K562 (cell line): ENCODE results near the gene FDX2. TPM values are rescaled to one million over a fixed set of nuclear protein-coding genes. Genes with fewer than 3 reads are reported as not detected.
A peak's percentile ranks its signal among the peaks of the same experiment; 100 is the strongest.

Experiments
- BCOR ChIP-seq: fragments of 450-650 bp; IDR thresholded peaks from 2 replicates; pipeline ENCODE4 v1.6.1; 2016
- DACH1 ChIP-seq: fragments of 450-650 bp; IDR thresholded peaks from 2 replicates; pipeline ENCODE4 v1.6.1; 2018; ENCODE audit not compliant: partially characterized antibody
- DNMT1 ChIP-seq: fragments of 450-650 bp; IDR thresholded peaks from 2 replicates; pipeline ENCODE4 v1.6.1; 2016; ENCODE audit warnings: antibody characterized with exemption, mild to moderate bottlenecking
- ETV6 ChIP-seq, 3 experiments: fragments of 150-350 bp in 1 of 3; sonication (generic) in 1 of 3; formaldehyde crosslinking in 1 of 3; IDR thresholded peaks; 2 replicates each; pipeline versions ENCODE4 v1.6.1 to v1.8.0; 2014 to 2022; ENCODE audit warnings: borderline replicate concordance in 2 of 3, low read depth in 2 of 3, antibody characterized with exemption in 1 of 3, low read length in 1 of 3, mild to moderate bottlenecking in 1 of 3, missing genetic modification reagents in 1 of 3
- FOXP1 ChIP-seq: sonication (generic); formaldehyde crosslinking; IDR thresholded peaks from 2 replicates; pipeline ENCODE4 v1.8.0; 2022; ENCODE audit warnings: mild to moderate bottlenecking, missing genetic modification reagents
- HDGF ChIP-seq: fragments of 450-650 bp; IDR thresholded peaks from 2 replicates; pipeline ENCODE4 v1.6.1; 2016
- MECOM ChIP-seq: fragments of 250-450 bp; sonication (Bioruptor Pico); IDR thresholded peaks from 2 replicates; pipeline ENCODE4 v1.8.0; 2022; ENCODE audit warnings: inconsistent platforms
- NR2F6 ChIP-seq: fragments of 450-650 bp; formaldehyde crosslinking; IDR thresholded peaks from 2 replicates; pipeline ENCODE4 v1.4.0; 2020; ENCODE audit warnings: mild to moderate bottlenecking
- RBM17 ChIP-seq: fragments of 200-400 bp; formaldehyde crosslinking; IDR thresholded peaks from 2 replicates; pipeline ENCODE4 v1.6.1; 2017; ENCODE audit warnings: low read depth, mild to moderate bottlenecking, low read length, borderline replicate concordance
- RUNX1 ChIP-seq: sonication (generic); IDR thresholded peaks from 2 replicates; pipeline ENCODE4 v1.6.1; 2016; ENCODE audit warnings: antibody characterized with exemption, low read depth
- SLC30A9 ChIP-seq: fragments of 250-450 bp; sonication (Bioruptor Pico); IDR thresholded peaks from 2 replicates; pipeline ENCODE4 v1.8.0; 2022; ENCODE audit warnings: mild to moderate bottlenecking, moderate library complexity
- XRCC4 ChIP-seq: IDR thresholded peaks from one replicate; pipeline ENCODE4 v1.6.1; 2011; ENCODE audit not compliant: insufficient read depth, insufficient read length; ENCODE audit errors: extremely low read depth
- ZBTB1 ChIP-seq: sonication (generic); formaldehyde crosslinking; IDR thresholded peaks from 2 replicates; pipeline ENCODE4 v1.8.1; 2023; ENCODE audit warnings: missing genetic modification reagents, low read depth, mild to moderate bottlenecking, borderline replicate concordance
- ZNF354B ChIP-seq: fragments of 250-450 bp; sonication (Bioruptor Pico); IDR thresholded peaks from 2 replicates; pipeline ENCODE4 v1.4.0; 2020
- polyA plus RNA-seq, 8 experiments: library from polyadenylated mRNA; depleted of rRNA in 4 of 8; stranded (reverse) in 5 of 8; unstranded in 3 of 8; fragments of >200 nt; fragmentation: Nextera tagmentation in 2 of 8; fragmentation: Illumina TruSeq in 1 of 8; extraction: Ambion mirVana in 2 of 8; extraction: Trizol in 1 of 8; gene quantifications; 2 replicates each; pipeline versions ENCODE4 v1.2.1 to v1.2.3, GENCODE V29; 2011 to 2014; ENCODE audit warnings: inconsistent platforms in 1 of 8, missing spikeins in 1 of 8
- total RNA-seq, 7 experiments: library from RNA; depleted of rRNA in 6 of 7; stranded (reverse); fragments of >200 nt in 6 of 7; fragmentation: Illumina TruSeq in 2 of 7; extraction: Trizol in 2 of 7; gene quantifications; 2 replicates each; pipeline versions ENCODE4 v1.2.1 to v1.2.3, GENCODE V29; 2011 to 2021; ENCODE audit warnings: low replicate concordance in 1 of 7
- TF ChIP-seq, protein P1 (sequence below): fragments of 250-450 bp; sonication (Bioruptor Pico); IDR thresholded peaks from 2 replicates; pipeline ENCODE4 v1.9.0; 2021; ENCODE audit warnings: mild to moderate bottlenecking
- TF ChIP-seq, protein P2 (sequence below), 2 experiments: fragments of 450-650 bp in 1 of 2; IDR thresholded peaks; 2 replicates each; pipeline ENCODE4 v1.6.1; 2011 to 2017; ENCODE audit warnings: low read depth in 2 of 2, antibody characterized with exemption in 1 of 2, borderline replicate concordance in 1 of 2, low read length in 1 of 2, mild to moderate bottlenecking in 1 of 2, mixed read lengths in 1 of 2; ENCODE audit not compliant: control insufficient read depth in 1 of 2
- TF ChIP-seq, protein P3 (sequence below): sonication (generic); formaldehyde crosslinking; IDR thresholded peaks from 2 replicates; pipeline ENCODE4 v1.4.0; 2020; ENCODE audit warnings: mild to moderate bottlenecking, missing genetic modification reagents

Gene FDX2
- total and polyA plus RNA-seq, 9 of the 15 experiments (the other 6 are each of a cell fraction or from before 2014, with no cell fraction given), result 2.5 to 49.8 (median 29.7) TPM

DNA sequence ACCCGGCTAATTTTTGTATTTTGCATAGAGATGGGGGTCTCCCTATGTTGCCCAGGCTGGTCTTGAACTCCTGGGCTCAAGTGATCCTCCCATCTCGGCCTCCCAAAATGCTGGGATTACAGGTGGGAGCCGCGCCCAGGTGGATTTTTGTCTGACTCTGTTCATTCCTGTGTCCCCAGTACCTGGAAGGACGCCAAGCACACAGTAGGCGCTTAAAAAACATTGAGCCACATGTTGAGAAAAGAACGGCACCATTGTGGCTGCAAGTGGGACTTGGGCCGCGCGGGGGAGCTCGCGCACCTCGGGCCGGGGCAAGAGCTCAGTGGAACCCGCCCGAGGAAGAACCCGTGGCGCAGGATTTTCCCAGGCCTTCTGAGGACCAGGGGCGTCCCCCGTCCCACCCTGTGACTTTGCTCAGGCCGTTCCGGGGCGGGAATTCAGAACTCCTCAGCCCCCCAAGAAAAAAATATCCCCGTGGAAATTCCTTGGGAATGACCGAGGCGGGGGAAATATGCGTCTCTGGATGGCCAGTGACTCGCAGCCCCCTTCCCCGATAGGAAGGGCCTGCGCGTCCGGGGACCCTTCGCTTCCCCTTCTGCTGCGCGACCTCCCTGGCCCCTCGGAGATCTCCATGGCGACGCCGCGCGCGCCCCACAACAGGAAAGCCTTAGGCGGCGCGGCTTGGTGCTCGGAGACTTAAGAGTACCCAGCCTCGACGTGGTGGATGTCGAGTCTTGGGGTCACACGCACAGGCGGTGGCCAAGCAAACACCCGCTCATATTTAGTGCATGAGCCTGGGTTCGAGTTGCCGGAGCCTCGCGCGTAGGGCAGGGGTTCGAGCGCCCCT is 46.3 kb downstream of the FDX2 start (continued):
- TF ChIP-seq XRCC4 (no peak), DNMT1 (no peak), ETV6 (IDR thresholded peaks at IDR 0.05; ENCODE audit: borderline replicate concordance in 1 of 2, low read depth in 2 of 2, low read length in 1 of 2) (no peak; a peak in 1 of 4 replicates), ETV6 (CRISPR knock-in tag; IDR thresholded peaks at IDR 0.05; ENCODE audit: borderline replicate concordance) (no peak), RUNX1 (no peak), NR2F6 (no peak), DACH1 (no peak), RBM17 (no peak), FOXP1 (no peak), HDGF (0 out of 2 replicates have a peak, but pooled peaks have one; percentile 49), SLC30A9 (CRISPR knock-in tag) (no peak), BCOR (peak; percentile 55; the same call in 1 of the 2 replicates), ZBTB1 (CRISPR knock-in tag) (peak; percentile 49; the same call in 1 of the 2 replicates), MECOM (CRISPR knock-in tag) (no peak), ZNF354B (CRISPR knock-in tag) (no peak)
- TF ChIP-seq, protein P1, sequence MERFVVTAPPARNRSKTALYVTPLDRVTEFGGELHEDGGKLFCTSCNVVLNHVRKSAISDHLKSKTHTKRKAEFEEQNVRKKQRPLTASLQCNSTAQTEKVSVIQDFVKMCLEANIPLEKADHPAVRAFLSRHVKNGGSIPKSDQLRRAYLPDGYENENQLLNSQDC (CRISPR knock-in tag), result no peak
- TF ChIP-seq, protein P2, sequence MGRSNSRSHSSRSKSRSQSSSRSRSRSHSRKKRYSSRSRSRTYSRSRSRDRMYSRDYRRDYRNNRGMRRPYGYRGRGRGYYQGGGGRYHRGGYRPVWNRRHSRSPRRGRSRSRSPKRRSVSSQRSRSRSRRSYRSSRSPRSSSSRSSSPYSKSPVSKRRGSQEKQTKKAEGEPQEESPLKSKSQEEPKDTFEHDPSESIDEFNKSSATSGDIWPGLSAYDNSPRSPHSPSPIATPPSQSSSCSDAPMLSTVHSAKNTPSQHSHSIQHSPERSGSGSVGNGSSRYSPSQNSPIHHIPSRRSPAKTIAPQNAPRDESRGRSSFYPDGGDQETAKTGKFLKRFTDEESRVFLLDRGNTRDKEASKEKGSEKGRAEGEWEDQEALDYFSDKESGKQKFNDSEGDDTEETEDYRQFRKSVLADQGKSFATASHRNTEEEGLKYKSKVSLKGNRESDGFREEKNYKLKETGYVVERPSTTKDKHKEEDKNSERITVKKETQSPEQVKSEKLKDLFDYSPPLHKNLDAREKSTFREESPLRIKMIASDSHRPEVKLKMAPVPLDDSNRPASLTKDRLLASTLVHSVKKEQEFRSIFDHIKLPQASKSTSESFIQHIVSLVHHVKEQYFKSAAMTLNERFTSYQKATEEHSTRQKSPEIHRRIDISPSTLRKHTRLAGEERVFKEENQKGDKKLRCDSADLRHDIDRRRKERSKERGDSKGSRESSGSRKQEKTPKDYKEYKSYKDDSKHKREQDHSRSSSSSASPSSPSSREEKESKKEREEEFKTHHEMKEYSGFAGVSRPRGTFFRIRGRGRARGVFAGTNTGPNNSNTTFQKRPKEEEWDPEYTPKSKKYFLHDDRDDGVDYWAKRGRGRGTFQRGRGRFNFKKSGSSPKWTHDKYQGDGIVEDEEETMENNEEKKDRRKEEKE (IDR thresholded peaks at IDR 0.05; ENCODE audit: borderline replicate concordance in 1 of 2, control insufficient read depth in 1 of 2, low read depth in 2 of 2, low read length in 1 of 2), result no peak
- TF ChIP-seq, protein P3, sequence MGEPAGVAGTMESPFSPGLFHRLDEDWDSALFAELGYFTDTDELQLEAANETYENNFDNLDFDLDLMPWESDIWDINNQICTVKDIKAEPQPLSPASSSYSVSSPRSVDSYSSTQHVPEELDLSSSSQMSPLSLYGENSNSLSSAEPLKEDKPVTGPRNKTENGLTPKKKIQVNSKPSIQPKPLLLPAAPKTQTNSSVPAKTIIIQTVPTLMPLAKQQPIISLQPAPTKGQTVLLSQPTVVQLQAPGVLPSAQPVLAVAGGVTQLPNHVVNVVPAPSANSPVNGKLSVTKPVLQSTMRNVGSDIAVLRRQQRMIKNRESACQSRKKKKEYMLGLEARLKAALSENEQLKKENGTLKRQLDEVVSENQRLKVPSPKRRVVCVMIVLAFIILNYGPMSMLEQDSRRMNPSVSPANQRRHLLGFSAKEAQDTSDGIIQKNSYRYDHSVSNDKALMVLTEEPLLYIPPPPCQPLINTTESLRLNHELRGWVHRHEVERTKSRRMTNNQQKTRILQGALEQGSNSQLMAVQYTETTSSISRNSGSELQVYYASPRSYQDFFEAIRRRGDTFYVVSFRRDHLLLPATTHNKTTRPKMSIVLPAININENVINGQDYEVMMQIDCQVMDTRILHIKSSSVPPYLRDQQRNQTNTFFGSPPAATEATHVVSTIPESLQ (CRISPR knock-in tag), result no peak
